Thyroid gland (tissue), 4 donors: ENCODE data around the gene LARGE1.

Experiments used
- CTCF ChIP-seq, 6 experiments: fragments of 200-600 bp in 3 of 6; fragments of 450-650 bp in 3 of 6; sonication (generic) in 3 of 6; IDR thresholded peaks; one replicate each; pipeline ENCODE4 v1.5.1; 2016 to 2019; ENCODE audit warnings: antibody characterized with exemption in 6 of 6, mild to moderate bottlenecking in 2 of 6, inconsistent platforms in 1 of 6, moderate library complexity in 1 of 6
- POLR2A ChIP-seq, 2 donors: fragments of 450-650 bp; IDR thresholded peaks; one replicate each; pipeline ENCODE4 v1.6.1; 2017; ENCODE audit warnings: antibody characterized with exemption in 2 of 2, mild to moderate bottlenecking in 2 of 2, moderate library complexity in 1 of 2

GRCh38 chr22:33315117-33315516, 605.2 kb downstream of the LARGE1 start:
- TF ChIP-seq CTCF (IDR thresholded peaks at IDR 0.05) (no peak), POLR2A (IDR thresholded peaks at IDR 0.05) (no peak)
